NCI-H526 (cell line): Measurements from ENCODE around the gene ZNF280A.
A peak's percentile ranks its signal among the peaks of the same experiment; 100 is the strongest.

Experiments
- DNase-seq, 2 experiments: peaks; one replicate each; lab custom pipeline; 2025; lab: John Stamatoyannopoulos, UW

ZNF280A gene

GRCh38 chr22:22520020-22520656 lies at the start of gene ZNF280A:
Gene ZNF280A (minus strand): TSS chr22:22520270. CDS start chr22:22515630, 4,640 bp downstream.
- DNase-seq, result no peak

- no peak for DNase-seq
These were observed 49.1 kb upstream of the ZNF280A start for GRCh38 chr22:22569218-22569617.

DNA sequence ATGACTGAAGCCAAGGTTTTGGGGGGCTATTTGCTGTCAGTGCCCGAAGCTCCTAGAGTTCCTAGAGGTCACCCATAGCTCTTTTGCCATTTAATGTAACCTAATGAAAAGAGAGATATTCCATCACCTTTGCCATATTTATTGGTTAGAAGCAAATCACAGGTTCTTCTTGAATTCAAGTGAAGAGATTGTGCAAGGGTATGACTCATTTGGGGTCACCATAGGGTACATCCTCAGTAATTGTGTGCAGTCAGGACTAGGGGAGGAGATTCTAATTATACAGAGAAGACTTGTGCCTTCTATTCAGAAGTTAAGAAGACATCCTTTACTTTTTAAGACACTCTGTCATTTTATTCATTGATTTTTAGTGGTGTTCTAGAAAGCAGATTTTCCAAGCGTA lies 45.9 kb upstream of the ZNF280A start:
- DNase-seq, result no peak

DNA sequence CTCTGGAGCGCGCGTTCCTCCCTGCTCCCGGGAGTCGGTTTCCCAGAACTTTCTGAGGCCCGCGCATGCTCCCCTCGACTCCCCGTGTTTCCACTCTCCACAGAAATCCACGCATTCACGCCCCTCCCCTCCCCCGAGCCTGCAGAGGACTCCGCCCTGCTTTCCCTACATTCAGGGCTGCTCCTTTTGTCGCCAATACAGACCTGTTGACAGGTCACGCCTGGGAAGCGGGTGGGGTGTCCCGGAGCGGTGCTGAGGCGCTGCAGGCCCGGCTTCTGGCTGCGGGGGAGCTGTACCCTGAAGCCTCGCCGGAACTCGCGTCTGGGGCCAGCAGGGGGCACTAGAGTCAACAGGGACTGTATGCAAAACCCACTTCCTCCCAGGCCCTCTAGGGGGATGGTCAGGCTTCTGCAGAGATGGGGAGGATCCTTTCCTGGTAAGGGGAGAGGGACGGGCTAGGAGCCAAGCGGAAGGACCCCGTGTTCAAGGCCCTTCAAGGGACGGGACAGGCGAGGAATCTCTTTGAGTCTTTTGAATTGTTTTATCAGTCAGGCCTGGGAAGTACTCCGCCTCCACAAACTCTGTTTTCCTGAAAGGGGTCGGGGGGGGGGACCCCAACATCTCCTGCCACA lies 39.0 kb upstream of the ZNF280A start, which contains the start of gene PRAME:
Gene PRAME (minus strand): TSS at position 294 of the 632 bp plus-strand sequence. CDS start 2,433 bp downstream, outside the sequence.
- DNase-seq, result peak; percentile 88 to 94

DNA sequence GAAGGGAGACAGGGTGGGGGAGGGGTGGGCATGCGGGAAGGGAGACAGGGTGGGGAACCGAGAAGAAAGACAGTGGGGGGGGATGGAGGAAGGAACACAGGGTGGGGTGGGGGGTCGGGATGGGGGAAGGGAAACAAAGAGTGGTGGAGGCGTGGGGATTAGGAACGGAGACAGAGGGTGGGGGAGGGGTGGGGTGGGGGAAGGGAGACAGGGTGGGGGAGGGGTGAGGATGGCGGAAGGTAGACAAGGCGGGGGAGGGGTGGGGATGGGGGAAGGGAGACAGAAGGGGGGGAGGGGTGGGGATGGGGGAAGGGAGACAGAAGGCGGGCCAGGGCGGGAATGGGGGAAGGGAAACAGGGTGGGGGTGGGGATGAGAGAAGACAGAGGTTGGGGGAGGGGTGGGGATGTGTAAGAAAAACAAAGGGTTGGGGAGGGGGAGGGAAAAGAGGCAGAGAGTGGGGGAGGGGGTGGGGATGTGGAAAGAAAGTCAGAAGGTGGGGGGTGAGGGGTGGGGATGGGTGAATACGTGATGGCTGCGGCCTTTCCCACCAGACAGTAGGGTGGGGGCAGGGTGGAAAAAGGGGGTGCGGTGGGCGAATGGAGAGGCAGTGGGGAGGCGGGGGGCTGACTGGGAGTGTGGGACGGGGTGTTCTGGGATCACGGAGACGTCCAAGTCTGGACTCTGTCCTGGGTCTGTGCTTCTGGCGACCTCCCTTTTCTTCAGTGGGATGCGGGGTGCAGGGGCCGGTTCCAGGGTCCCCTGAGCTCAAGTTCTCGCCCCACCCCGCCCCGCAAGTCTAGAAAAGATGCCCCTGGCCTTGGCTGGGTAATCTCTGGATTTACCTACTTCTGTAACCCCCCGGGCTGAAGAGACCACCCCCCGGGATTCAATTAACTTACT lies 38.3 kb upstream of the ZNF280A start:
- peak in 1 of 2 experiments; percentile 34 for DNase-seq

DNA sequence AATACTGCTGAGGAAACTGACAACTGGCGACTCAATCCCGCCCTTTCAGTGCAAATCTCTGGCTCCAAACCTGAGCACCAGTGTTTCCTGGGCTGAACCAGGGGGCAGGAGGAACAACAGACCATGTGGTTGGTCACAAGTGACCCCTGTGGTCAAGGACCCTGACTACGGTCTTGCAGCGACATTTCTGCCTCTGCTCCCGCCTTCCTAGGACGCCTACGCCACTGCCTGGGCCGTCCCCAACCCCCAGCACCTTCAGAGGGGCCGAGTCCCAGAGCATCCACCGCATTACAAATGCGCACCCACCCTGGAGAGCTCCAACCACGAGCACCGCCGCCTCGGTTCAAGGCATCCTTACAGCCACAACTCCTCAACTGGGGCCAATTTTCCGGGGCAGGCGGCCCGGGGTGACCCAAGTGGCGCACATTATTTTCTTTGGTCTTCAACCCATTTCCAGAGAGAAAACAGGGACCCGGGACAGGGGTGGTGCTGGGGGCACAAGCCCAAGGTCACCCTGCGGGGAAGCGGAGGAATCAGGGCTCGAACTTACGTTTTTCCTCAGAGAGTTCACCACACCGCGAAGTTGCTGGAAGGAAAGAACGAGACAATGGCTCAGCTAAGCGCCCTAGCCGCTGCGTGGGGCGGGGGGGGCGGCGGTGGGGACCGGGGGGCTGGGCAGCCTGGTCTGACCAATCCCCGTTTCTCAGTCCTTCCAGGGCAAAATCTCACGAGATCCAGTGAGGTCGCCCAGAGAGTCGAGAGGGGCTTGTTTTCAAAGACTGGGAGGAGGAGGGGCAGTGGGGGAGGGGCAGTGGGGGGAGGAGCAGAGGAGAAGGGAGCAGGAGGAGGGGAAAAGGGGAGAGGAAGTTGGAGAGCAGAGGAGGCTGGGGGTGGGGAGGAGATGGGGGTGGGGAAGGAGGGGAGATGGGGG lies 37.2 kb upstream of the ZNF280A start:
- DNase-seq, result peak; percentile 32 to 56

DNA sequence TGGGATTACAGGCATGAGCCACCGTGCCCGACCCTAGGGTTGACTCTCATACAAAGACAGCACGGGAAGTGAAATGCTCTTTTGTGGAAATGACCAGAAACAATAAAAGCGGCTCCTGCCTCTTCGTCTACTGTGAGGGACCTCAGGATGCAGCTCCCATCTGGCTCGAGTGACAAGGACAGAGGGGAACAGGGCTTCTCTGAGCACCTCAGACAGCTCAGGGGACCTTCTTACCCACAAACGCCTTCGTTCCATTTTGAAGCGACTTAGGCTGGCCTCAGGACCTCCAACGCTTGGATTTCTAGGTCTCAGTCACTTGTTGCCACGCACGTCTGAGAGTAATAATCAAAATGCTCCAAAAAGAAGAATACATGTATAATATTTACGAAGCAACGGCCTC lies 36.5 kb upstream of the ZNF280A start:
- no peak for DNase-seq

- DNase-seq, result no peak
These were observed 35.5 kb upstream of the ZNF280A start for GRCh38 chr22:22555596-22555995.

DNA sequence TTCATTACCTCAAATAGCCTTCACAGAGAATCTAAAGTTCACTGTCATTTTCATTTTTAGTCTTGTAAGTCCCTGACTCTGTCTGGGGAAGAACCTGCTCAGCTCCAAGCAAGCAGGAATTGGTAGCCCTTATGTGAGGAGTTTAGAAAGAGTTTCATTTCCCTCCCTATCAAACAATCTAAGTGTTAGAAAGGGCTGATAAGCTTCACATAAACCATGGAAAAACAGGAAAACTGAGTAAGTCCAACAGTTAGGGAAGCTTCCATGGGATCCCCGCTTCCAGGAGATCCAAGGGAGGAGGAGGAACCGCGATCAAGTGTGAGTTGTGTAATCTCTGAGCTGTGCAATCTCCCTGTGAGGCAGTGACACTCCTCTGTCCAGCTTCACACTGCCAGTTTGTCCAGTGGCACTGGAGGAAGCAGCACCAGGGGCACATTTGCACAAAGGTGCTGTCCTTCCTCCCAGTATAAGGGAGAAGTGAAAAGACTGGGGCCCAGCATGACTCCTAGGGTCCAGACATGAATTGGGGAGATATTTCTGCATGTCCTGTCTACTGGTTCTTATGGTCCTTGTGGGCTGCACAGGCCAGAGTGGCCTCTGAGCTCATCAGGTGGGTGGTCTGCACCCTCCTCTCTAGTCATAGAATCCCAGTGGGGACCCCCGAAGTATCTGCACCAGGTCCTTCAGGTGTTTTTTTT lies 34.7 kb upstream of the ZNF280A start:
- DNase-seq, result no peak

GRCh38 chr22:22553735-22554586 lies 33.9 kb upstream of the ZNF280A start:
- no peak for DNase-seq

DNA sequence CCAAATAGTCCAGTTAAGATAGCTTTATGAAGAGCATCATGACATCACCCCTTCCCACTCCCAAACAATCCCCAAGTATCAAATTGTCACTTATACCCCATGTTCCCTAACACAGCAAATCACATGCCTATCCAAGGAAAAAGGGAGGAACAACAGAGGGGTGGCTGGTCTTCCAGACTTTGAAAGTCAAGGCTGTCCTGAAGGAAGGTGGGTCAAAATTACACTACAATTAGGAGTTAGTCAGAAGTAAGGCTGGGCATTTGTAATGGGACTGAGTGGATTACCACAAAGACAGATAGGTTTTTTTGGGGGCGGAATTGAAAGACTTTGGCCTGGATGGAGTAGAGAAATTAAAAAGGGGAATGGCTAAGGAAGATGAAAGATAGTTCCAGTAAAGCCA lies 33.1 kb upstream of the ZNF280A start:
- no peak for DNase-seq

- peak in 1 of 2 experiments; percentile 7 for DNase-seq
These were observed 32.6 kb upstream of the ZNF280A start for GRCh38 chr22:22552630-22553029.

- DNase-seq, result no peak
These were observed 30.8 kb upstream of the ZNF280A start for GRCh38 chr22:22550789-22551434.

GRCh38 chr22:22548910-22549309 lies 28.8 kb upstream of the ZNF280A start:
- no peak for DNase-seq

DNA sequence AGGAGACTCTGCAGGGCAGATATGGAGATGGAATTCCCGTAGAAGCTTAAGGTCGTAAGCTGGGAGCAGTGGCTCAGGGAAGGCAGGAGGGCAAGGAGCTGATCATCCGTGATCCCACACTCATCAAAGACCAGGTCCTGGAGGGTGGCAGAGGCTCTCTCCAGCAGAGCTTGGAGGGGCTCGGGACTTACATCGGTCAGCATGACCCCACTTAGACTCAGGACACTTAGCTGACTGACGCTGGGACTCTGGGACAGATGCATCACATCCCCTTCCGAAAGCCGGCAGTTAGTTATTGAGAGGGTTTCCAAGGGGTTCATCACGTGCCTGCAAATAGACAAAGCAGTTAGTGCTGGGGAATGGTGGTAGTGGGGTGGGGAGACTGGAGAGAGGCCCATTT lies 28.2 kb upstream of the ZNF280A start:
- no peak for DNase-seq

DNA sequence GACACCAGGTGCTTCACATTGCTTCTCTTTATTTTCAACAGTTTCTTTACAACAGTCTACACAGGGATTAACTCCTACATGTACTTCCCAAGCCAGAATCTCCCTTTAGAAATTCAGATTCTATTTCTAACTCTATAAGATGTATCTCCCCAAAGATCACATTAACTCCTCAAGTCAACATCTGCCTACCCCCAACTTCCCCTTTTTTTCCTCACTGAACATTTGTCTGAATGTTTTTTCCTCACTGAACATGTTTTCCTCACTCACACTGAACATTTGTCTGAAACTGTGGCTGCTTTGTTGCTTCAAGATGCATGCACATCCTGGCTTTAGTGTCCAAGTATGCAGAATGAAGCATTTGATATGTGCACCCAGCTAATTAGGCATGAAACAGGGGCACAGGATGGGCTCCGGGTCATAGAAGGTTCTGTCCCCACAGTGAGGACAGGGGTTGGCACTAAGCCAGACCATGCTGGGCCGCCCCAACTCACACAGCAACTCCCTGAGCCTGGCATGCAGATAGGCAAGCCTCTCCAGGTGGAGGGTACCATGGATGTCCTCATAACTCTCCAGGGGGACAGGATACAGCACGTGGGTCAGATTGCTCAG lies 27.7 kb upstream of the ZNF280A start:
- no peak for DNase-seq

- DNase-seq, result no peak
These were observed 27.2 kb upstream of the ZNF280A start for GRCh38 chr22:22547226-22547625.

- no peak for DNase-seq
These were observed 26.4 kb upstream of the ZNF280A start for GRCh38 chr22:22546490-22546889.

- no peak for DNase-seq
These were observed 25.0 kb upstream of the ZNF280A start for GRCh38 chr22:22545084-22545483.
